SHP77 (cell line): ENCODE measurements around the gene MARCO.
A peak's percentile ranks its signal among the peaks of the same experiment; 100 is the strongest.
"Not testable (repeated sequence)": the region's sequence is repeated elsewhere in the genome, so short reads cannot be mapped to it uniquely, and the experiment has no call there.

Experiments
- DNase-seq, 2 experiments: peaks; one replicate each; lab custom pipeline; 2025; lab: John Stamatoyannopoulos, UW

The MARCO gene

DNA sequence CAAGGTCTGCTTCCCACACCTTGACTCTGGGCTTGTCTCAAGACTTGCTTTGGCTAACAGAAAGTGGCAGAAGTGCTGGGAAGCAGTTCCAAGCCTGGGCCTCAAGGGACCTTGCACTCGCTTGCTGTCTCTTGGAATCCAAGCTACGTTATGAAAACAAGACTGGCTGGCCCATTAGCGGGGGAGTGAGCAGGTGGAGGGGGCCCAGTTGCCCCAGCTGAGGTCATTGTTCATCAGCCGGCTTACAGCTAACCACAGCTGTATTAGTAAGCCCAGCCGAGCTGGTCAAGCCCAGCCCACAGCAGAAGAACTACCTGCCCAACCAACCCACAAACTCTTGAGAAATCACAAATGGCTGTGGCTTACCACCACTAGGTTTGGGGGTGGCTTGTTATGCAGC, 63.1 kb downstream of the MARCO start:
- no peak for DNase-seq

DNA sequence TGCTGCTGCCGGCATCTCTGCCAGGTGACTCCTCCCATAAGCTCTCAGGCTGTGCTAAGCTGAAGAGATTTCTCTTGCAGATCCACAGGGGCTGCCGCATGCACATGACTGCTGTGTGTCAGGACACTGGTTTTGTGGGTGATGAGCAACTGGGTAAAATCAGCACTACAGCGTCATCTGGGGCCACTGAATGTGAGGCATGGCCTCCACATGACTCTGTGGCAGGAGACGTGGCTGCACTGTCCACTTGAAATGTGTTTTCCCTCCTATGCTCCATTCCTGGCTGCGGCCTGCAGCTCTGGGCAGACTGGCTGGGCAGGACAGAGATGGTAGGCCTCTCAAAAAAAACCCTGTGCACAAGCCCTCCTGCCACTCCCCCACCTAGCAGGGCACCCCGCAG, 63.6 kb downstream of the MARCO start:
- no peak for DNase-seq

GRCh38 chr2:119006441-119006840, 64.4 kb downstream of the MARCO start:
- no peak for DNase-seq

- no peak for DNase-seq
These were observed 66.1 kb downstream of the MARCO start for GRCh38 chr2:119008108-119008507.

DNA sequence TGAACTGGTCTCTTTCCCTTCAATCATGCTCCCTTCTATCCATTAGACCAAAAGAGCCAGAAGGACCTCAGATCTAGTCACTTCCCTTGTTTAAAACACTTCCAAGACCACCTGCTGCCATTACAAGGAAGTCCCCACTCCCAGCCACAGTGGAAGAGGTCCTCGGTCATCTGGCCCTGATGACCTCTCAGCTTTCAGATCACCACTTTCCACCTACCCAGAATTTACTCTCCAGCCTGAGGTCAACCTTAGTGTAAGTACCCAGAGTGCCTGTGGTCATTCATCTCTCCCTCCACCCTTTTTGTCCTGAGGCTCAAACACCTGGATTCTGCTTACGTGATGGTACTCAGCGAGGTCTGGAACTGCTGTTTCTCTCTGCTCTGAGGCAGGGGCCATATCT, 67.1 kb downstream of the MARCO start:
- no peak for DNase-seq

- no peak for DNase-seq
These were observed 68.3 kb downstream of the MARCO start for GRCh38 chr2:119010336-119010735.

- peak in 1 of 2 experiments; percentile 31 for DNase-seq
These were observed 69.3 kb downstream of the MARCO start for GRCh38 chr2:119011162-119011909.

GRCh38 chr2:119011910-119012209, 69.9 kb downstream of the MARCO start:
- DNase-seq, result no peak

DNA sequence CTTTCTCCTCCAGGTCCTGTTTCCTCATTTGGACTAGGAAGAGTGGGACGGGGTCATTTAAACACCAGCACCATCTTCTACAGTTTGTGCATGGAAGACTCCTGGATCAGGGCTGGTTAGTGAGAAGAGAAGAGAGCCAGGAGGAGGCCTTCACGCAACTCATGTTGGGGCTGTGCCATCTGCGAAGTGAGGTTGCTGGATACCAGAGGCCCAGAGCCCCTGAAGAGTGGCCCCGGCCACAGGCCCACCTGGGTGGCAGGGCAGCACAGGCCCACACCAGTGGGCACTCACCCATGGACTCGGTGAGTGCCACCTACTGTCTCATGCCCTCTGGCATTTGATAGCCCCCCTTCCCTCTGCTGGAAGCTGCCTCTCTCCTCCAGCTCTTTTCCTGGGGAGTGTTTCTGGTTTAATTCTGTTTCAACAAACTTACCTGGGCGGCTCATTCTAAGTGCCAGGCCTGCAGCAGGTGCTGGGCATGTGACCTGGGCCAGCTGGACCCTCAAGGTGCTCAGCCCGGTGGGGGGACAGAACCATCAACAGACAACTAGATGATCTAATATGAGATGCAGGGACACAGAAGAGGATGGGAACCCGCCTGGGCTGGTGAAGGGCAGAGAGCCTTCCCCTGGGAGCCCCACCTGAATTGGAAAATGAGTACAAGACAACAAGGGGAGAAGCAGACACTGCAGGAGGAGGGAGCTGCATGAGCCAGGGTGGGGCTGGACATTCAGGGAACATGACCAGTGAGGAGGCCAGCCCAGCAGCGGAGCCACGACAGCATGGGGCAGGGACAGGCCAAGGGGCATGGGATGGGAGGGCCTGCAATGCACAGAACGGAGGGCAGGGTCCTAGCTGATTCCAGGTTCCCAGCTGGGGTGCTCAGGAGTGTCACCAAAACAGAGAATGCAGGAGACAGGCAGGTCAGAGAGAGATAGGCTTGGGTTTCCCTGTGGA, 70.6 kb downstream of the MARCO start:
- no peak for DNase-seq

DNA sequence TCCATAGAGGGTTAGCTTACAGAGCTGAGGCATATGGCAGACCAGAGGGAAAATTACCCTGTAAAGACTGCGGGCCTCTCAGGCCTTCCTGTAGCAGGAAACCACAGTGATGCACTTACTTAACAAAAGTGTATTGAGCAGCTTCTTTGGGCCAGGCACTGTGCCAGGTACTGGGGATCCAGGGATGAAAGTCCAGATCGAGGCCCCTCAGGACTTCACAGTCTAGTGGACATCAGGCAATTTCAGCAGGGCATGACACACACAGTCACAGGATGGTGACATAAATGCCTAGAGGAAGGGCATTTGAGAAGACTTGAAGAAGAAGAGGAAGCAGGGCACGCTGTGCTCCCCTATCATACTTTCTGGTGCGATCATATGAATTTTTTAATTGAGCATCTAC, 71.7 kb downstream of the MARCO start:
- DNase-seq, result no peak

- no peak for DNase-seq
These were observed 73.9 kb downstream of the MARCO start for GRCh38 chr2:119015845-119016244.

DNA sequence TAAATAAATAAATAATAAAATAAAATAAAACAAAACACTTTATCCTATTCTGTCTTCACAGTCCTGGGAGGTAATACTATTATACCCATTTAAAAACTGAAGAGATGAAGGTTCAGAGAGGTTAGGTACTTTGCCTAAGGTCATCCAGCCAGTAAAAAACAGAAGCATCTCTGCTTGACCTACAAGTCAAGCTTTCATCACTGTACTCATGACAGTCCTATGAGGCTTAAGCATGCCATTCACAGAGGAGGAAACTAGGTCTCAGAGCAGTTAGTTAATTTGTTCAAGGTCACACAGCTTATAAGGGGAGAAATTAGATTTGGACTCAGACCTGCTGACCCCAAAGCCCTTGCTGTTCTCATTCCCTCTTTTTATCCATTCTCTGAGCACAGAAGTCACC, 77.5 kb downstream of the MARCO start:
- no peak for DNase-seq

GRCh38 chr2:119022678-119023077, 80.7 kb downstream of the MARCO start:
- no peak for DNase-seq

DNA sequence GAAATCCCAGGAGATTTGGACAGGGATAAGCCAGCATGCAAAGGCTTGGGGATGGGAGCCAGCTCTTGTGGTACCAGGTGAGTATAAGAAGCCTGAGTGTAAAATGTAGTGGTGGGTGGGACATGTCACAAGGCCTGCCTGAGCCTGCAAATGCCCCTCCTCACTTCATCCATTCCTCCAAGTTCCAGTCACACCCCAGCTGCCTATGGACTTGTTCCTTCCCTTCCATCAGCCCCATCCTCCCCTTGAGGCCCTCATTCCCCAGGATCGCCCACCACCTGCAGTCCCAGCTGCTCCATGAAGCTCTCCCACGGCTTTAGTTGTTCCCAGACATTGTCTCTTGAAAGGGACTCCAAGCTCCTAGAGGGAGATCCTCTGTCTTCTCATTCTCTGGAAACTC, 81.5 kb downstream of the MARCO start:
- no peak for DNase-seq

GRCh38 chr2:119024152-119024551, 82.2 kb downstream of the MARCO start:
- DNase-seq, result no peak

- DNase-seq, result no peak
These were observed 82.6 kb downstream of the MARCO start for GRCh38 chr2:119024568-119024967.

DNA sequence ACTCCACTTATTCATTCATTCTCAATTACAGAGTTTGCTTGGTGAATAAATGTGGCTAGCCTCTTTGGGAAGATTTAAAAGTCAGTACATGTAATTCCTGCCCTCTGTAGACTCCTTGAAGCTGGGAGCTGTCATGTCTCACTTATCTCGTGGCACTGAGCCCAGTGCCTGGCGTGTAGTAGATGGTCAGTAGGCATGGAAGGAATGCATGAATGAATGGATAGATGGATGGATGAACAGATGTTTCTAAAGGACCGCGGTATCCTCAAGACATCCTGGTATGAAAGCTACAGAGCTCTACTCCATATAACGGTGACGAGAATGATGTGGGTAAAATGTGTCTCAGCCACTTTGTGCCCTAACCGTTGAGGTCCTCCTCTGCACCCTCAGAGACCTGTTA, 83.0 kb downstream of the MARCO start:
- DNase-seq, result no peak

DNA sequence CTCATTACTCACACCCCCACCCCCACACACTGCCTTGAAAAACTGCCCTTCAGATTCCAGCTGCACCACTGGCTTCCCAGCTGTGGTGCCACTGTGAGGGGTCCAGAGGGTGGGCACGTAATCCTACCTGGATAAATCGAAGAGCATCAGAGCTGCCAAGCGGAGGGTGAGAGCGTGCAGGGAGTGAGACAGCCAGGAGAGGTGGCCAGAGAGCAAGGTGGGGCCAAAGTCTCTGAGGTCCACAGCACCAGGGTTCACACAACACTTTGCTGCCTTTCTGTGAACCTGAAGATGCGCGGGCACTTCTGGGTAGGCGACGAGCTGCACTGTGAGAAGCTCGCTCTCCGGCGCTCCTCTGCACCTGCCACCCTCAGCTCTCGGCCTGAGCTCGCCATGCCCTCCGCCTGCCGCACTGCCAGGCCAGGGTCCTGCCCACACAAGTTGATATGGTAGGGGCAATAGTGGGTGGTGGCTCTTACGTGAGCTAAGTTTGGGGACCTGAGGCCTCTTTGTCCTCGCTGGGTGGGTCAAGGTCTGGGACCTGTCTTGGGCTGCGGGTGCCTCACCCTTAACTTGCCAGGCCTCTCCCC, 83.9 kb downstream of the MARCO start:
- DNase-seq, result no peak

GRCh38 chr2:119026890-119027289, 84.9 kb downstream of the MARCO start:
- no peak for DNase-seq

DNA sequence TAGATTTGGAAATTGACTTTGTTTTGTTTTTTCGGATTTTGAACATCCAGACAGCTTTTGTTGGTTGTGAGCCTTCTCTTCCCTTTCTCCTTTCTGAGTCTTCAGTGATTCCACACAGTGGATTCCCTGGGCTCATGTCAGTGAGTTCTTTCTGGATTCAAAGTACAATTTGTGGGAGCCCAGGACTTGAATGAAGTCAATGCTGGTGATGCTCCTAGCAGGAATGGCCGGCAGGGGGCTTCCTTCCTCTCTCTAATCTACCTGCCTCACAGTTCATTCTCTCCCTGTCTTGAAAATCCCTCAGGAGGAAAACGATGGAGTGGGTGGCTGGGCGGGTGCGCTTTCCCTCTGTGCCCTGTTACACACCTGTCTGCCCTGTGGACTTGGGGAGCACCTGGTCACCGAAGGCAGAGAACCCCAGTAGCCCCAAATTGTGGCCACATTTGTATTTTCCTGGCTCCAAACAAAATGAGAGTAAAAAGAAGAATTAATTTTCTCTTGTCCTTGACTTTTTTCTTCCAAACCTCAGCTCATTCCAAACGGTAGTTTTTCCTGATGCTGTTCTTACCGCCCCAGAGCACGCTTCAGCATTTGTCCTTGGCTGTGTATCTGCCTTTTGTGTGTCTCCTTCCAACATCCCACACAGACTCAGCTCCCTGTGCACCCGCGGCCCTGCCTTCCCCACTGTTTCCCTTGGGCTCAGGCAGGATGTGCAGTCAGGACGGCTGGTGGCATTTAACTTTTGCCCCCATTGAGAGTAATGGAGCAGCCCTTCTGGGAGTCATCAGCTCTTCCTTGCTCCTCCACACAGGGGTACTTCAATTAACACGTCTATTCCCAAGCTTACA, 86.6 kb downstream of the MARCO start:
- DNase-seq, result peak; percentile 35 to 49

DNA sequence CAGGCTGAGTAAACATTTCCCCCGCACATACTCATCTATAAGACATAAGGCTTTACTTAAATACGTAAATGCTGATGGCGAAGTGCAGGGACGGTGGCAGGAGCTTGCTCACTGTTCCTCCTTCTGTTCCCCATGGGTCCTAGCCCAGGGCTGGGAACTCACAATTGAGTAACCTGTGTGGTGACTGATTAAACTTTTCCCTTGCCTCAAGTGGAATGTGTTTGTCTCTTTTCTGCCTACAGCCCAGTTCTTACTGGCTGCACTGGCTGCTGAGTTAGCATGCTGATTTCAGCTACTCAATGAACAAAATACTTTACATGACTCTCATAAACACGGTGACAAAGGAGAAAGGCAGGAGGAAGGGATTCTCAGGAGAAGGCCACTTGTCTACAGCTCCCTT, 87.3 kb downstream of the MARCO start:
- DNase-seq, result no peak

- DNase-seq, result not testable (repeated sequence)
These were observed 95.9 kb downstream of the MARCO start for GRCh38 chr2:119037922-119038321.
